GM19328 (cell line): ENCODE data around the gene ASS1.
"Not testable (repeated sequence)": the region's sequence is repeated elsewhere in the genome, so short reads cannot be mapped to it uniquely, and the experiment has no call there.

Source experiments
- ATAC-seq: cut with Tn5 transposase; IDR thresholded peaks from one replicate; pipeline ENCODE4 v1.9.1; 2021; ENCODE audit warnings: mild to moderate bottlenecking, moderate library complexity; ENCODE audit not compliant: unreplicated experiment

The ASS1 gene

DNA sequence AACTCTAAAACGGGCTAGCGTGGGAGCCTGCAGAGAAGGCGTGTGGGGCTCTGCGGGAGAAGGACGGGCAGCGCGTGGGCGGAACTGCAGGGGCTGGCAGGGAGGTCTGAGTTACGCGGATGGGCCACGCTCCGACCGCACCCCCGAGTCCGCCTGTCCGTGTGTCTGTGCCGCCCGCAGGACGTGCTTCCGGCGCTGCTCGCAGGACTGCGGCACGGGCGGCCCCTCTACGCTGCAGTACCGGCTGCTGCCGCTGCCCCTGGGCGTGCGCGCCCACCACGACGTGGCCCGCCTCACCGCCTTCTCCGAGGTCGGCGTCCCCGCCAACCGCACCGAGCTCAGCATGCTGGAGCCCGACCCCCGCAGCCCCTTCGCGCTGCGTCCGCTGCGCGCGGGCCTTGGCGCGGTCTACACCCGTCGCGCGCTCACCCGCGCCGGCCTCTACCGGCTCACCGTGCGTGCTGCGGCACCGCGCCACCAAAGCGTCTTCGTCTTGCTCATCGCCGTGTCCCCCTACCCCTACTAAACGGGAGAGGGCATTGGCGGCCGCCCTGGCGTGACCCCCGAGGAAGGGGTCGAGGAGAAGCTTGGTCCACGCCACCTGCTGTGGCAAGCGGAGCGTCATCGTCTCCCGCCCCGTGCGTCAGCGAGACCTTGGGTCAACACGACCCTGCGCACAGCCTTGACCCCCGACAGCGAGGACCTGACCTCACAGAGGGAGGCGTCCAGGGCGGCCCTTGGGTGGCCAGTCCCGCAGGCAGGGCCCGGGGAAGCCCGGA, 11.4 kb upstream of the ASS1 start:
- no peak for ATAC-seq

DNA sequence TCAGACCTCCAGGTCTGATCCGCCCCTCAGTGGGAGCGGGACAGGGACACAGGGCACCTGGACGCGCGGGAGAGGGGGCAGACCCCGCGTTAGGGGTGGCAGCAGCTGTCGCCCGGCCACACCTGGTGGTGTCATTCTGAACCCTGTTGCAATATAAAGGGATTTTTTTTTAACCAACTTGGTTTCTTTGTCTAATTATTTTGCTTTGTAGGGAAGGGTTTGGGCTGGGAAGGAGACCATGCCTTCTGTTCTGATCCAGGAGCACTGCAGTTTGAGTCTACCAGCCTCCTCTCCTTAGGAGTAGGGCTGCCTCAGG, 10.9 kb upstream of the ASS1 start:
- ATAC-seq: no peak

DNA sequence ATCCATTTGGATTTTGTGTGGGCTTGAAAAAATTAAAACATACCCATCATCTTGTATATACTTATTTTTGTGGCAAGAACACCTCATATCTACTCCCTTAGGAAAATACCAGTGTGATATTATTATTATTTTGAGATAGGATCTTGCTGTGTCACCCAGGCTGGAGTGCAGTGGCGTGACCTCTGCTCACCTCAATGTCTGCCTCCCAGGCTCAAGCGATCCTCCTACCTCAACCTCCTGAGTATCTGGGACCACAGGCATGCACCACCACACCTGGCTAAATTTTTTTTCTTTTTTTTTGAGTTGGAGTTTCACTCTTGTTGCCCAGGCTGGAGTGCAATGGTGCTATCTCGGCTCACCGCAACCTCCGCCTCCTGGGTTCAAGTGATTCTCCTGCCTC, 10.1 kb upstream of the ASS1 start:
- ATAC-seq: not testable (repeated sequence)

GRCh38 chr9:130437011-130437789, 7.6 kb upstream of the ASS1 start:
- no peak for ATAC-seq

DNA sequence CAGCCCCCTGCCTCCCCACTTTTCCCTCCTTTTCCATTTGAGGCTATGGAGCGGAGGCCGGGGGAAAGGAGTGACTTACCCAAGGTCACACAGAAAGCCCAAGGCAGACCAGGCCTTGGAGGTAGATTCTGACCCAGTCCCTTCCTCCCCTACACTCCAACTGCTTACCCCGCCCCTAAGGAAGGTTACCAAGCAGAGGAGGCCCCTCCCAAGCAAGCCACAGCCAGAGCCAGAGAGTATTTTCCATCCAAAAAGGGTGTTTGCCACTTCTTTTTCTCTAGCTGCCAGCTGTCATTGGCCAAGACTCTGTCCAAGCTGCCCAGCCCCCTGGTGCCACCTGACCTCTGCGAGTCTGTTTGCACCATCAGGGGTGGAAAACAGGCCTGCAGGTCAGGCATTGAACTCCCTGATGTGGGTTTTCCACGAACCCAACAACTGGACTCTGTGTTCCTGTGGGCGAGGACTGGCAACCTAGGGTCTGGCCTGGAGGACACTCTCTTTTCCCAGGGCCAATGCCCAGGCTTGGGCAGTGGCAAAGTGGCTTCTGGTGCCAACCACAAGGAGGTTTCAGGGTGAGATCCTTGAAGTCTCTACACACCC, 6.3 kb upstream of the ASS1 start:
- ATAC-seq: no peak

- ATAC-seq: no peak
Measured at GRCh38 chr9:130441031-130441430, 3.7 kb upstream of the ASS1 start.

DNA sequence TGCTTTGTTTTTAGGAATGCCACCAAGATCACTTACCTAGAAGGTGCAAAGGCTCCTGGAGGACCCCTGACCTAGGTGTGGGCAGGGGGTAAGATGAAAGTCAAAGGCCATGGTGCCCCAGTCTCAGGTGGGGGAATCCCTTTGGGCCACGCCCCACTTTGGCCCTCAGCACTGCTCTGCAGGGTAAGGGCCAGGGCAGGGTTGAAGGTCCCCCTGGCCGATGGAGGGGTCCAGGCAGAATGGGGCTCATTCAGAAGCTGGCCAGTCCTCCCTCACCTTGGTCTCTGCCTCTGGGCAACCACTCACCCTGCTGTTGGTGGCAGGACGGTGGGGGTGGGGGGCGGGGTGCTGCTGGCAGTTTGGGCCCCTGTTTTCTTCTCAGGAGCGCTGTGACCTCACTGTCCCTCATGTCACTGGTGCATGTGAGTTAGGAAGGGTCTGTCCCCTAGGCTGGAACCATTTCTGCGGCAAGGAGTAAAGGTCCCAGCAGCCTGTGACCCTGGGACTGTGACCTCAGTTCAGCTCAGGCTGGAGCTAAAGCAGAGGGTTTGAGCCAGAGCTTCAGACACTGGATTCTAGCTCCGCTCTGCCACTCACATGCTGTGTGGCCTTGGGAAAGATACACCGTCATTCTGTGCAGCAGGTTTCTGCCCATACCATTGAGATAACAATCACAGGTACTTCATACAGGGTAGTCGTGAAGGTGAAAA, 1.9 kb upstream of the ASS1 start:
- ATAC-seq: no peak

DNA sequence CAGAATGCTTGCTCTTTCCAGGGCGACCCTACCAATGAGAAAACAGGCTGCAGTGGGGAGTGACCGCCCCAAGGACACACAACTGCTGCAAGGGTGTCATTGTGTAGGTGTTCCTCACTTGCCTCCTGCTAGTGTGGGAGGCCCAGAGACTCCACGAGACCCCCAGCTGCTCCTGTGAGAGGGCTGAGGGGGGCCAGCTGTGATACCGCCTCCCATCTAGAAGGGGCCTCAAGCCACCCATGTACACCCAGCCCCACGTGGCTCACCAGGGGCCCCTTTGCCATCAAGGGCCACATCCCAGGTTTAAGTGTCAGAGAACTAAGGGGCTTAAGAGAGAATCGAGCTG, 1.3 kb upstream of the ASS1 start:
- ATAC-seq: no peak

DNA sequence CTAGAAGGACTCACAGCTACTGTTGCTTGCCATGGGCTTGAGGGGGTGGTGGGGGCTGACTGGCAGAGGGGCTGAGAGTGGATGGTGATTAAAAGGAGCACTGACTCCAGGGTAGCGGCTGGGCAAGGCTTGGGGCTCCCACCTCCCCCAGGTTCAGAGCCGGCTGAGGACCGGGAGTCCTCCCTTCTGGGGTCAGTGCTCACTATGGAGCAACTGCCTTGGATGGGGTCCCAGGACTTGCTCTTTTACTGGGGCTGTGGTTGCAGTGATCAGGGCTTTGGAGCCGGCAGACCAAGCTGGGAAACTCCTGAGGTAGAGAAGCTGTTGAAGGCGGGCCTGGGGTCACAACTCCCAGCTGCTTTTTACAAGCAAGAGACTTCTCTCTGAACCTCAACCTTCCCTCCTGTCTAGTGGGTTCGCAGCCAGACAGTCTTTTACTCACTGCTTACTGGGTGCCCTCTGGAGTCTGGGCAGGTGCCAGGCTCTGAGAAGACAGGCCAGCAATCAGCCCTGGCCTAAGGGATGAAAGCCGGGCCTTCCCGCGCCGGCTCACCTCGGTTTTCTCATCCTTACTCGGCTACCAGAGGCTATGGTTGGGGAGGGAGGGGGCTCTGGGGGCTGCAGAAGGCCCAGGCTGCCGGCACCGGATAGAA, 795 bp upstream of the ASS1 start:
- ATAC-seq: no peak

DNA sequence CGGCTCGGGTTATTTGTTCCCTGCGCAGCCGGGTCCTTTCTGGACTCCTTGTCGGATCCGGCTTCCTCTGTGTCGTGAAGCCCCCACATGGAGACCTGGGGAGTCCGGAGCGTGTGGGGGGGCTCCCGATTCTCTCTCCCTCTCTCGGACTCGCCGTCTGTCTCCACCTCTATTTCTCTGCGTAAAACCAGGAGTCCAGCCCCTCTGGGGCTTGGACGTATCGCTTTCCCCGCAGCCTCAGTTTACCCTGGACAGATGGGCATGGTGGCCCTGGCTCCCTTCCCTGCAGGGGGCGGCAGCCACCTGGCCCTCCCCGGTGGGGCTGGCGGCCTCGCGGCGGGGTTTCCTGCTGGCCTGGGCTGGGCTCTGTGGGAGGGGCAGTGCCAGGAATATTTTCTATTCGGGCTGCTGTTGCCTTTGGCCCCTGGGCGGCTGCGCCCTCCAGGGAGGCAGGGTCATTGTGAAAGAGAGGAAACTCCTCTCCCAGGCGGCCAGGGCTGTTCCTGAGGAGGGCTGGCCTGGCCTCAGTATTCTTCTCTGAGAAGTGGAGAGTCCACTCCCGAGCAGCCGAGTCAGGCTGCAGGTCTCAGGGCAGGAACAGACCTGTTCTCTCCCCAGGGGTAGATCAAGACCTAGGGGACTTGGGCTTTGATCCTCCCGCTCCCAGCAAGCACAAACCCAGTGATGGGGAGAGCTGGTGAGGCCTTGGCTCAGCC, 665 bp downstream of the ASS1 start:
- ATAC-seq: no peak

DNA sequence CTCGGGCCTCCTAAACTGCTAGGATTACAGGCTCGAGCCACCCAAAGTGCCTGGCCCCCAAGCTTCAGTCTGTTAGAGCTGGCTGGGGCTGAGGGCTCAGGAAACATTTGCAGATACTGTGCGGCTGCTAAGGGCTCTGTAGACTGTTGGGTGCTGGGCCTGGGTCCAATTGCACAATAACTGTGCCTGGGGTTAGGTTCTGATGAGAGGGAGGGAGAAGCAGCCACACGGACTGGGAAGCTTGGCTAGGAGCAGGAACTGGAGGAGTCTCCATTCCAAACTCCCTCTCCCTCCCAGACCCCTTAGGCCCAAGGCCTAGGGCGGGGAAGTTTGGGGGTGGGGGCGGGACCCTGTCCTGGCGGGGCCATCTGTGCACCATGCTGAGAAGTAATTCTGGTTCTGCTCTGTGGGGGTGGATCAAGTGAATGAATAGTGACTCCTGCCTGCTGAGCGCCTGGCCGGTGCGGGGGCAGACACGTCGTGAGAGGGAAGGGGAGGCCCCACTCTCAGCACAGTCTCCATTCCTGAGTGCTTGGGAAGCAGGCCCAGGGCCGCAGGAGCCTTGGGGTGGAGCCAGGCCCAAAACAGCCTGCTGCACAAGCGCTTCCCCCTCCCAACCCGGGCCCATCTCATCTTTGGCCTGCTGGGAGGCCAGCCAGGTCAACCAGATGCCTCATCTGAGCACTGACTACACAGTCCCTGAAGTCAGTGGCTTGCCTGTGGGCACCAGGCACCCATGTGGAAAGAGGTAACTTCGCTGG, 1.5 kb downstream of the ASS1 start:
- ATAC-seq: no peak

DNA sequence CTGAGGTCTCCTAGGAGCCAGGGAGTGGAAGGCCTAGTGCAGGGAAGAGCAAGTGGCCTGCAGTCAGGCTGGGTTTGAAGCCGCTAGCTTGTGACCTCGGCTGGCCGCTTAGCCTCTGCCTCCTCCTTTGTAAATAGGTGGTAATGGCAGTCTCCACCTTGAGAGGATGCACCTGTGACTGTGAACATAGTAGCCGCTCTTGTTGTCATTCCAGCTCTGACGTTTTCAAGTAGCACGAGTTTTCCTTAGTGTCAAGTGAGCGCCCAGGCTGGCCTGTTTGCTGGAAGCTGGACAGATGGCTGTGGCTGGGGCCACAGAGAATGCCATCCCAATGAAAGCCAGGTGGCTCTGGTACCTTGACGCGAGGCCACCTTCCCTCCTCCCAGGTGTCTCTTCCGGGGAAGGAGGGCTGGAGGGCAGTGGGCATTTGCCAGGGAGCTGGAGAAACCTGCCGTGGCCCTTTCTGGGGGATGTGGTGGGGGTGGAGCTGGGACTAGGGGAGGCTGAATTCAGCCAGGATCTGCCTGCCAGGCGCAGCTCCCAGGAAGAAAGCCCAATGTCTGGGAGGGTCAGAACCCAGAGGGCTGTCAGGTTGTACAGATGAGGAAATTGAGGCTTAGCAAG, 2.5 kb downstream of the ASS1 start:
- ATAC-seq: no peak

DNA sequence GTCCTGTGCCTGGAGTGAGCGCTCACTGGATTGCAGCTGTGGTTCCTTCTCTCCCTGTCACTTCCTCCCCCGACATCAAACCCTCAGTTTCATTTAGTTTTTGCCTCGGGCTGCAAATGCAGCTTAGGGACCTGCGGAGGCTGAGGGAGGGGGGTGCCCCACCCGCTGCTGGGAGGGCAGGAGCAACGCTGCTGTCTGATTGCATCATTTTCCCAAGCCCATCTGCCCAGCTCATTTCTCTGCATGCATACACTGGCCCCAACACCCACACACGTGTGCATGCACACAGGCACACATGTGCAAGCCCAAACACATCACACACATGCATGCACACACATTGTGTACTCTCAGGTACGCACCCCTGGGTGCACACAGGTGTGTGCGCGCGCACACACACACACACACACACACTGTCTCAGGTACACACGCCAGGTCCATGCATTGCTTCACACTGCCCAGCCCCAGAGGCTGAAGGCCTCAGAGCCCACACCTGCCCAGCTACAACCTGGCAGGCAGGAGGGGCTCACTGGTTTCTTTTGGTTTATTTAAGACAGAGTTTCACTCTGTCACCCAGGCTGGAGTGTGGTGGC, 3.4 kb downstream of the ASS1 start:
- no peak for ATAC-seq

DNA sequence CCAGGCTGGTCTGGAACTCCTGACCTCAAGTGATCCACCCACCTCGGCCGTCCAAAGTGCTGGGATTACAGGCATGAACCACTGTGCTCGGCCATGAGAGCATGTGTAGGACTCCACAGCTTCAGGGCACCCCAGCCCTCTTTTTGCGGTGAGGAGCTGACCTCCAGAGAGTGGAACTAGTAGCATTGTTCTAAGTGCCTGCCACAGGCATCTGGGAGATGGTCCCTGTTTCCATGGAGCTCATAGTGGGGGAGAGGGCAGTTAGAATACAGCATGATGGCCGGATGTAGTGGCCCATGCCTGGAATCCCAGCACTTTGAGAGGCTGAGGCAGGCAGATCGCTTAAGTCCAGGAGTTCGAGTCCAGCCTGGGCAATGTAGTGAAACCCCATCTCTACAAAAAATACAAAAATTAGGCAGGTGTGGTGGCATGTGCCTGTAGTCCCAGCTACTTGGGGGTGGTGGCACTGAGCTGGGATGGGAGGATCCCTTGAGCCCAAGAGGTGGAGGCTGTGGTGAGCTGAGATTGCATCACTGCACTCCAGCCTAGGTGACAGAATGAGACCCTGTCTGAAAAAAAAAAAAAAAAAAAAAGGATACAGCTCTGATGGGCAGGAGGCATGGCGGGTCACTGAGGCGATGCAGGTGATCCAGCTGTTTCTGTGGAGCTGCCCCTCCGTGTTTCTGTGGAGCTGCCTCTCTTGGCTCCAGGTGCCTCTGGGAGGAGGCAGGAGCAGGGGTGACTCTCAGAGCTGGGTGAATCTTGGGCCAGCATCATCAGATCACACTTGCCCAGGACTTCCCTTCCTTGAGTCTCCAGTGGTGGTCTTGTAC, 4.2 kb downstream of the ASS1 start:
- no peak for ATAC-seq

- no peak for ATAC-seq
Measured at GRCh38 chr9:130450344-130451003, 5.7 kb downstream of the ASS1 start.

DNA sequence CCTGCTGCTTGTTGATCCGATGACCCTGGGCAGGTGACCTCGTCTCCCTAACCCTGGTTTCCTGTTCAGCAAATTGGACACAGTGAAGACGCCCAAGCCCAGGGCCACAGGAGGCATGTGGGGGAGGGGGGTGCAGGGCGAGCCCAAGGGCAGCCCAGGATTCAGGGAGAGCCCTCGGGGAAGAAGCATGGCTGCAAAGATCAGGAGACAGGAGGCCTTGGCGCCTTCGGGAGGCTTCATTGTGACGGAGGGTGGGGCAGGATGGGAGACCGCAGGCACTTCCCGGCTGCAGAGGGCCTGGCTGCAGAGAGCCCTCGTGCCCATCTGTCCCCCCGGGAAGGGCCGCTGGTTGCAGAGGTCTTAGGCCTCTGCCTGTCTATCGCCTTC, 6.2 kb downstream of the ASS1 start:
- ATAC-seq: no peak

GRCh38 chr9:130451509-130452388, 7.0 kb downstream of the ASS1 start:
- no peak for ATAC-seq
